ENCODE data around the gene MPRIP. TPM values are rescaled to one million over a fixed set of nuclear protein-coding genes. Genes with fewer than 3 reads are reported as not detected.
"Not testable (repeated sequence)": the region's sequence is repeated elsewhere in the genome, so short reads cannot be mapped to it uniquely, and the experiment has no call there.

The MPRIP gene
- polyA plus RNA-seq, 1 of the 3 experiments (the other 2 are of a cell fraction): 64.4 TPM

DNA sequence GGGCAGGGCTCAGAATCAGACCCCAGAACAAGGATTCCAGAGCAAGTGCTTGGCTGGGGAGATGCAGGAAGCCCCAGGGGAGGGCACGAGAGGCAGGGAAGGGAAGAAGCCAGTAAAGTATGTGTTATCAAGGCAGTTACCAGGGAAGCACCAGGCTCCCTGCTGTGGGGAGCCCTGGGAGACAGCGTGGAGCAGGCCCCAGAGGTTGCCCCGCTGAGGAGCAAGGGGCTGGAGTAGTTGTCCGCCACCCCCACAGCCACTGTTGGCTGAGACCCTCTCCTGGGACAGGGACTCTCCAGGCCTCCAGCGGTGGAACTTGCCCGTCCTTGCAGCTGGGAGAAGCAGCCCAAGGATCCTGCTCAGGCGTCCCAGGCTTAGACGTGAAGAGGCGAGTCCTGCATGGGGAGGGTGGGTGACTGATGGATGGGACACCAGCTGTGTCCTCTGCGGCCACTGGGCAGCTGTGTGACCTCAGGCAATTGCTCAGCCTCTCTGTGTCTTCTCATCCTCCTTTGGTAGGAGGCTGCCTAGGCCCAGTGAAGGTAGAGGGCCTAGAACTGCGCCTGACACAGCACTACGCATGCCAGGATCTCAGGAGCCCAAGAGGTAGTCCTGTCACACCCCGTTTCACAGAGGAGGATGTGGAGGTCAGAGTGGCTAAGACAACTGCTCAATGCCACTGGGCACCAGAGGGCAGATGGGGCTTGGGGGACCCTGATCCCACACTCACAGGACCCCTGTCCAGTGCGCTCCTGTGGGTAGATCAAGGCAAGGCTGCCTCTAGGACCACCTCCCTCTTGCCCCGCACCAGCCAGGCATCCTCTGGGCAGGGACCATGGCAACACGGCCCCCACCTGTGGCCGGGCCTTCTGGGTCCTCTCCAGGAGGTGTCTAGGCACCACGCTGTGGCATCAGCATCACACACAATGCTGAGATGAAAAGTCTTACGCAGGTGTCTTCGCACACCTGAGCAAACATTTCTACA, 39.2 kb upstream of the MPRIP start:
- H3K9me2 ChIP-seq; H3K27me3 ChIP-seq (ENCODE audit: insufficient read depth); H3K36me3 ChIP-seq (replicated peaks in 1 of 2; ENCODE audit: control insufficient read depth in 1 of 2, insufficient read depth in 2 of 2, low read length in 1 of 2); H3K9ac ChIP-seq; H3F3A ChIP-seq (replicated peaks; ENCODE audit: insufficient read depth); H4K20me1 ChIP-seq (ENCODE audit: insufficient read depth); H3K79me2 ChIP-seq (ENCODE audit: insufficient read depth); H3K4me2 ChIP-seq; POLR2A ChIA-PET; H3K9me3 ChIP-seq; H3K4me1 ChIP-seq (ENCODE audit: control insufficient read depth in 1 of 2, insufficient read depth in 2 of 2, low read depth in 1 of 2, low read length in 1 of 2); H3K4me3 ChIP-seq (ENCODE audit: low read depth in 2 of 2, low read length in 1 of 2); H3K27ac ChIP-seq (ENCODE audit: low read depth in 2 of 2, low read length in 1 of 2); DNase-seq; H2AFZ ChIP-seq (ENCODE audit: low read depth): not testable (repeated sequence)
- WGBS (ENCODE audit: low lambda C conversion rate): 75% methylated on average over 7 of the region's 20 CpGs
- CTCF ChIA-PET: interaction anchor here (0.6 to 1.3 kb wide), 2 partner anchors 32 to 187 kb away, joined by 3 read pairs; no protein-coding TSS in a partner anchor

DNA sequence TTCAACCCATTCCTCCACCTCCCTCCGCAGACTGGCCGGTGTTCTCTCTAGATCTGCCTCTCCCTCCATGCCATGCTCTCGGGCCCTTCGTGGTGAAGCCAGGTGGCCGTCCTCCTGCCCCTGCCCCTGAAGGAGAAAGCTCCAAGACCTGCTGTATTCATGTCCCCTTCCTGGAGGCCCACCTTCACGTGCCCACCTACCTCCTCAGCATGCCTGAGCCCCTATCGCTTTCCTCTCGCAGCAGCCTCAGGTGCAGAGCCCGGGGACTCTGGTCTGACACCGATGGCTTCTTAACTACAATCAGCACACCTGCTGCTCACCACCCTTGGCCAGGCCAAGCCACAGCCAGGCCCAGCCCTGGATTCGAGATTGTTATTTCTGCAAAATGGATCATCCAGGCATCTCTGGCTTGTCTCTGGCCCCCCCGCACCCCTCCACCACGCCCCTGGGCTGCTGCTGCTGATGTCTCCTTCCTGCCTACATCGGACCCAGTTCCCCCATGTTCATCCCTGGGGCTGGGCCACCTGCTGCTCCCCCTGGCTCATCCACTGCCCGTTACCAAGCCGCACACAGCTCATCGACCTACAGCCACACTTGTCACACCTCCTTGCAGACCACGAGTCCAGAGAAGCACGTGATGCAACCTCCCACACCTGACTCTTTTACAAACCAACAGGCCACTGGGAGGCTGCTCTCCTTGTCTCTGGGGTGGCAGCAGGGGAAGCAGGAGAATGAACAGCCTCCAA, 37.8 kb upstream of the MPRIP start:
- Histone ChIP-seq H3K4me2 (no peak overlapping the region), H3F3A (replicated peaks; ENCODE audit: insufficient read depth) (peaks cover 6% of the 10 kb centered on the region), H3K79me2 (ENCODE audit: insufficient read depth) (no peaks in the 10 kb centered on the region), H3K27me3 (ENCODE audit: insufficient read depth) (no peaks in the 10 kb centered on the region; the same call in 1 of the 2 replicates), H3K9me3 (no peaks in the 10 kb centered on the region), H3K4me1 (ENCODE audit: control insufficient read depth in 1 of 2, insufficient read depth in 2 of 2, low read depth in 1 of 2, low read length in 1 of 2) (peaks cover under 1 to 4% of the 10 kb centered on the region in 2 experiments; a peak in 2 of 4 replicates), H2AFZ (ENCODE audit: low read depth) (no peak overlapping the region), H3K36me3 (replicated peaks in 1 of 2; ENCODE audit: control insufficient read depth in 1 of 2, insufficient read depth in 2 of 2, low read length in 1 of 2) (no peaks in the 10 kb centered on the region), H3K9me2 (no peaks in the 10 kb centered on the region), H3K4me3 (ENCODE audit: low read depth in 2 of 2, low read length in 1 of 2) (no peak overlapping the region), H3K9ac (no peak overlapping the region), H4K20me1 (ENCODE audit: insufficient read depth) (no peaks in the 10 kb centered on the region), H3K27ac (ENCODE audit: low read depth in 2 of 2, low read length in 1 of 2) (no peak overlapping the region)
- CTCF ChIA-PET: no interaction called here
- POLR2A ChIA-PET: interaction anchor here (0.9 kb wide), 1 partner anchor 179 kb away, joined by 3 read pairs; no protein-coding TSS in a partner anchor
- no peak for DNase-seq
- TF ChIP-seq, protein P1, sequence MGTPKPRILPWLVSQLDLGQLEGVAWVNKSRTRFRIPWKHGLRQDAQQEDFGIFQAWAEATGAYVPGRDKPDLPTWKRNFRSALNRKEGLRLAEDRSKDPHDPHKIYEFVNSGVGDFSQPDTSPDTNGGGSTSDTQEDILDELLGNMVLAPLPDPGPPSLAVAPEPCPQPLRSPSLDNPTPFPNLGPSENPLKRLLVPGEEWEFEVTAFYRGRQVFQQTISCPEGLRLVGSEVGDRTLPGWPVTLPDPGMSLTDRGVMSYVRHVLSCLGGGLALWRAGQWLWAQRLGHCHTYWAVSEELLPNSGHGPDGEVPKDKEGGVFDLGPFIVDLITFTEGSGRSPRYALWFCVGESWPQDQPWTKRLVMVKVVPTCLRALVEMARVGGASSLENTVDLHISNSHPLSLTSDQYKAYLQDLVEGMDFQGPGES (IDR thresholded peaks at IDR 0.05; ENCODE audit: low read depth, low read length): no peak
- TF ChIP-seq, protein P2, sequence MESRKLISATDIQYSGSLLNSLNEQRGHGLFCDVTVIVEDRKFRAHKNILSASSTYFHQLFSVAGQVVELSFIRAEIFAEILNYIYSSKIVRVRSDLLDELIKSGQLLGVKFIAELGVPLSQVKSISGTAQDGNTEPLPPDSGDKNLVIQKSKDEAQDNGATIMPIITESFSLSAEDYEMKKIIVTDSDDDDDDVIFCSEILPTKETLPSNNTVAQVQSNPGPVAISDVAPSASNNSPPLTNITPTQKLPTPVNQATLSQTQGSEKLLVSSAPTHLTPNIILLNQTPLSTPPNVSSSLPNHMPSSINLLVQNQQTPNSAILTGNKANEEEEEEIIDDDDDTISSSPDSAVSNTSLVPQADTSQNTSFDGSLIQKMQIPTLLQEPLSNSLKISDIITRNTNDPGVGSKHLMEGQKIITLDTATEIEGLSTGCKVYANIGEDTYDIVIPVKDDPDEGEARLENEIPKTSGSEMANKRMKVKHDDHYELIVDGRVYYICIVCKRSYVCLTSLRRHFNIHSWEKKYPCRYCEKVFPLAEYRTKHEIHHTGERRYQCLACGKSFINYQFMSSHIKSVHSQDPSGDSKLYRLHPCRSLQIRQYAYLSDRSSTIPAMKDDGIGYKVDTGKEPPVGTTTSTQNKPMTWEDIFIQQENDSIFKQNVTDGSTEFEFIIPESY (IDR thresholded peaks at IDR 0.05; ENCODE audit: borderline replicate concordance, low read depth): no peak
- no peak for TF ChIP-seq RXRA (IDR thresholded peaks at IDR 0.05; ENCODE audit: borderline replicate concordance, low read depth)
- 81% methylated on average over 18 of the region's 19 CpGs for WGBS (ENCODE audit: low lambda C conversion rate)

DNA sequence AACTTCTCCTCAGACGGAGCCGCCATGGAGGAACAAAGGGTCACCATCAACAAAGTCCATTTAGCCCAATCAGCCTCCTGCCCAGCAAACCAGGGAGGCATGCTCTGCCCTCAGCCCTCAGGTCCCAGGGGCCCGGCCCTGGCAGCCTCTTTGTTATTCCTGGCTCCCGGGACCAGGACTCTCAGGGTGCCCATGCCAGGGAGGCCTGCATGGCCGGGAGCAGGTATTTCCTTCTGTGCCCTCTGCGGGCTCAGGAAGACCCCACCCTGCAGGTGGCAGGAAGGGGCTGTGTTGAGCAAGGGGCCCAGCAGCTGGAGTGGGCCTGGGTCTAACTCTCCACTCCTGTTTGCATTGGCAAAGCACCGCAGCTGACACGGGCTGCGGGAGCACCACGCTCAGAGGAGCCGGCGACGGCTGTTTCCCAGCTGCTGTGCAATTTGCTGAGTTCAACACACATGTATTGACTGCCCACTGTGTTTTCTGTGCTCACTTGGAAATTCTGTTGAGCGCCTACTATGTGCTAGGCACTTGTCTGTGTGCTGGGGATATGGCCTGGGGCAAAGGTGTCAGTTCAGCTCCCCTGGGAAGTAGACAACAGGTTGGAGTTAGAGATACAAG, 37.2 kb upstream of the MPRIP start:
- H3F3A ChIP-seq (replicated peaks; ENCODE audit: insufficient read depth); H3K79me2 ChIP-seq (ENCODE audit: insufficient read depth); H3K4me3 ChIP-seq (ENCODE audit: low read depth in 2 of 2, low read length in 1 of 2); H3K36me3 ChIP-seq (replicated peaks in 1 of 2; ENCODE audit: control insufficient read depth in 1 of 2, insufficient read depth in 2 of 2, low read length in 1 of 2); CTCF ChIA-PET; H3K27me3 ChIP-seq (ENCODE audit: insufficient read depth); H3K9ac ChIP-seq; H3K9me2 ChIP-seq; H3K27ac ChIP-seq (ENCODE audit: low read depth in 2 of 2, low read length in 1 of 2); H3K4me2 ChIP-seq; H2AFZ ChIP-seq (ENCODE audit: low read depth); H3K4me1 ChIP-seq (ENCODE audit: control insufficient read depth in 1 of 2, insufficient read depth in 2 of 2, low read depth in 1 of 2, low read length in 1 of 2); H4K20me1 ChIP-seq (ENCODE audit: insufficient read depth); H3K9me3 ChIP-seq; DNase-seq: not testable (repeated sequence)
- POLR2A ChIA-PET: interaction anchor here (0.9 kb wide), 1 partner anchor 178 kb away, joined by 3 read pairs; no protein-coding TSS in a partner anchor
- 62% methylated on average over 7 of the region's 14 CpGs for WGBS (ENCODE audit: low lambda C conversion rate)

DNA sequence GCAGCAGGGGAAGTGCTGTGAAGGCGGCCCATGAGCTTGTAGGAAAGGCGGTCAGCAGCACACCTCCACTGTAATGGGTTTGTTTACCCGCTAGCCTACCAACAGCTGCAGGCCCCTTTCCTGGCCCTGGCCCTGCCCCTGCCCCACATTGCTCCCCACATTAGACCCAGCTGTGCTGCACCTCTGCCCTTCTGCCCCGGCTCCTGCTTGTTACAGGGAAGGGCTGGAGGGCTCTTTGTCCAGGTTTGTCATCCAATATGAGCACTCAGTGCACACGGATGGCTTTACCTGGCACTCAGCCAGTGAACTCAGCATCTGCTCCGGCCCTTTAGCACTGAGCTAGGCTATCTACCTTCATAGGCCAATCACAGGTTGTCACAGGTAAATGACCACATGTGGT, 34.4 kb upstream of the MPRIP start:
- H3F3A ChIP-seq (replicated peaks; ENCODE audit: insufficient read depth); H3K9me2 ChIP-seq; POLR2A ChIA-PET; CTCF ChIA-PET; DNase-seq; H3K27me3 ChIP-seq (ENCODE audit: insufficient read depth); H3K4me1 ChIP-seq (ENCODE audit: control insufficient read depth in 1 of 2, insufficient read depth in 2 of 2, low read depth in 1 of 2, low read length in 1 of 2); H3K4me2 ChIP-seq; H3K9ac ChIP-seq; H3K4me3 ChIP-seq (ENCODE audit: low read depth in 2 of 2, low read length in 1 of 2); H4K20me1 ChIP-seq (ENCODE audit: insufficient read depth); H3K36me3 ChIP-seq (replicated peaks in 1 of 2; ENCODE audit: control insufficient read depth in 1 of 2, insufficient read depth in 2 of 2, low read length in 1 of 2); H2AFZ ChIP-seq (ENCODE audit: low read depth); H3K79me2 ChIP-seq (ENCODE audit: insufficient read depth); H3K9me3 ChIP-seq; H3K27ac ChIP-seq (ENCODE audit: low read depth in 2 of 2, low read length in 1 of 2): not testable (repeated sequence)
- WGBS (ENCODE audit: low lambda C conversion rate): no CpG with 5 or more reads among the region's 6 CpGs
